Esophagus muscularis mucosa (tissue), 4 donors: Measurements from ENCODE around the gene SHLD1. TPM values are rescaled to one million over a fixed set of nuclear protein-coding genes. Genes with fewer than 3 reads are reported as not detected.

Experiments
- DNase-seq: peaks from one replicate; pipeline ENCODE4 v3.0.0-alpha.2; 2017; ENCODE audit errors: extremely low spot score
- H3K27ac ChIP-seq, 4 donors: fragments of 200-600 bp; sonication (generic); replicated peaks in 1 of 4; 1 replicate in 3 of 4; 2 replicates in 1 of 4; pipeline ENCODE4 v1.5.1; 2016 to 2019; ENCODE audit warnings: mild to moderate bottlenecking in 1 of 4
- H3K27me3 ChIP-seq, 4 donors: fragments of 200-600 bp; sonication (generic); one replicate each; pipeline versions ENCODE4 v1.5.1 to v1.6.0; 2016 to 2019
- H3K36me3 ChIP-seq, 4 donors: fragments of 200-600 bp; sonication (generic); one replicate each; pipeline ENCODE4 v1.5.1; 2016 to 2019
- H3K4me1 ChIP-seq, 4 donors: fragments of 200-600 bp; sonication (generic); one replicate each; pipeline ENCODE4 v1.5.1; 2016 to 2019
- H3K4me3 ChIP-seq, 4 donors: fragments of 200-600 bp; sonication (generic); 1 replicate in 2 of 4; 2 replicates in 2 of 4; pipeline ENCODE4 v1.5.1; 2016 to 2019; ENCODE audit warnings: mild to moderate bottlenecking in 4 of 4, moderate library complexity in 1 of 4
- H3K9me3 ChIP-seq, 4 donors: fragments of 200-600 bp; sonication (generic); 1 replicate in 3 of 4; 2 replicates in 1 of 4; pipeline ENCODE4 v1.5.1; 2016 to 2019
- CTCF ChIP-seq, 3 experiments: fragments of 200-600 bp in 2 of 3; fragments of 450-650 bp in 1 of 3; sonication (generic) in 2 of 3; IDR thresholded peaks; one replicate each; pipeline ENCODE4 v1.5.1; 2017 to 2019; ENCODE audit warnings: antibody characterized with exemption in 3 of 3, mild to moderate bottlenecking in 2 of 3, moderate library complexity in 1 of 3
- EP300 ChIP-seq: sonication (generic); formaldehyde crosslinking; IDR thresholded peaks from one replicate; pipeline ENCODE4 v1.6.1; 2017; ENCODE audit warnings: antibody characterized with exemption
- POLR2A ChIP-seq: fragments of 450-650 bp; IDR thresholded peaks from one replicate; pipeline ENCODE4 v1.6.1; 2017; ENCODE audit warnings: antibody characterized with exemption, moderate library complexity, mild to moderate bottlenecking, low read depth
- POLR2AphosphoS5 ChIP-seq, 2 donors: sonication (generic); formaldehyde crosslinking; IDR thresholded peaks; one replicate each; pipeline ENCODE4 v1.6.1; 2017; ENCODE audit warnings: antibody characterized with exemption in 2 of 2
- WGBS: methylation state at CpG from one replicate; pipeline ENCODE4 v1.1.5; 2018; 5-methylcytosine and 5-hydroxymethylcytosine counted together
- intact Hi-C: fragments of 100-400 bp; cut with DNase I; formaldehyde crosslinking; loops from one replicate; pipeline ENCODE4 v1.15.1; 2023
- total RNA-seq, 4 donors: library from RNA; depleted of rRNA; stranded (reverse); fragments of >200 nt; gene quantifications; one replicate each; pipeline versions ENCODE4 v1.1.0 to v1.2.1, GENCODE V29; 2016

The SHLD1 gene
- total RNA-seq, 4 donors from 2014 or later: 1.7 to 4.6 (median 2.6) TPM

GRCh38 chr20:5833309-5833941 lies 83.2 kb downstream of the SHLD1 start:
- no peak overlapping the region for H3K4me3 ChIP-seq
- no peaks in the 10 kb centered on the region for H3K9me3 ChIP-seq
- no peaks in the 10 kb centered on the region for H3K36me3 ChIP-seq
- intact Hi-C loops: no loop called here
- WGBS: 90% methylated on average over 6 of the region's 6 CpGs
- H3K27ac ChIP-seq: no peak overlapping the region
- no peaks in the 10 kb centered on the region for H3K27me3 ChIP-seq
- no peak for DNase-seq
- H3K4me1 ChIP-seq: peaks cover 22 to 32% (median 23%) of the 10 kb centered on the region in 4 donors
- no peak for TF ChIP-seq EP300

DNA sequence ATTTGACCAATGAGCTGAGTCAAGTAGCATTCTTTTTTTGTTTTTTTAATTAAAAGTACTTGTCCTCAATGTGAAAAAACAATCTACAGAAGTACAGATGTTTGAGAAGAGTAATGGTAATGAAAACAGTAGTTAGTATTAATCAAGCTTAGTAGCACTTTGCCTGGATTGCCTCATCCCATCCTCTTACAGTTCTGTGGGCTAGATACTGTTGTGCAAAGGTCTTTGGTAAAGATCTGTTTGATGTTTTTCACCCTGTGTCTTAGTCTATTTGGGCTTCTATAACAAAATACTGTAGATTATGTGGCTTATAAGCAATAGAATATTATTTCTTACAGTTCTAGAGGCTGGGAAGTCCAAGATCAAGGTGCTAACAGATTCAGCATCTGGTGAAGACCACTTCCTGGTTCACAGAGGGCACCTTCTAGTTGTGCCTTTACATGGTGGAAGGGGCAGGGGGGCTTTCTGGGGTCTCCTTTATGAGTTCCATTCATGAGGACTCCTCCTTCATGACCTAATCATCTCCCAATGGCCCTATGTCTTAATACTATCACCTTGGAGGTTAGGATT lies 84.3 kb downstream of the SHLD1 start:
- intact Hi-C loops: no loop called here
- DNase-seq: no peak
- Histone ChIP-seq H3K27me3 (no peaks in the 10 kb centered on the region), H3K27ac (no peak overlapping the region), H3K4me3 (no peak overlapping the region), H3K9me3 (no peaks in the 10 kb centered on the region), H3K36me3 (no peaks in the 10 kb centered on the region), H3K4me1 (peaks cover 22 to 32% (median 23%) of the 10 kb centered on the region in 4 donors)
- TF ChIP-seq POLR2AphosphoS5 (IDR thresholded peaks at IDR 0.05) (no peak), CTCF (IDR thresholded peaks at IDR 0.05) (no peak), EP300 (no peak), POLR2A (no peak)

GRCh38 chr20:5835321-5835821 lies 85.2 kb downstream of the SHLD1 start:
- intact Hi-C loops: no loop called here
- 69% methylated on average over 2 of the region's 2 CpGs for WGBS
- H3K27ac ChIP-seq: peak overlapping the region; percentile 7 to 52 (median 44)

DNA sequence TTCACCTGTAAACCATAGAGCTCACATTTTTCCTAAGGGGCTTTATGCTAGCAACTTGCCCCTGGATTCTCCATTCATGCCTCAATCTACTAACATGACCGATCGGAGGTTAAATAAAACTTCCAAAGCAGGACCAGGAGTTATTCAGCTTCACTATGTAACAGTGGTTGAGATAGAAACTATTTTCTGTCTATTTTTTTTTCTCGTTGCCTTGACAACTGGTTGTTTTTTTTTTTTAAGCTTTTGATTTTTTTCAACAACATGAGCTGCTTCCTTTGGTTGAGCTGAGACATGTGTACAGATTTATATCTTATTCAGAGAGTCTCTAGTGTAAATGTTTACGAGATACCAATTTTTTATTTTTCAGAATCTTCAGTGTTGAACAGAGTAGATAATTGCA lies 85.7 kb downstream of the SHLD1 start:
- Histone ChIP-seq H3K4me1 (peaks cover 22 to 32% (median 23%) of the 10 kb centered on the region in 4 donors), H3K27ac (peak overlapping the region; percentile 7 to 52 (median 27)), H3K9me3 (no peaks in the 10 kb centered on the region), H3K36me3 (no peaks in the 10 kb centered on the region), H3K27me3 (no peaks in the 10 kb centered on the region), H3K4me3 (no peak overlapping the region)
- no peak for TF ChIP-seq POLR2AphosphoS5 (IDR thresholded peaks at IDR 0.05)
- TF ChIP-seq EP300: no peak
- 40% methylated on average over 4 of the region's 4 CpGs for WGBS
- intact Hi-C loops: no loop called here
- no peak for DNase-seq

More at GRCh38 chr20:5835321-5835821, 85.2 kb downstream of the SHLD1 start:
- no peaks in the 10 kb centered on the region for H3K36me3 ChIP-seq
- no peak overlapping the region for H3K4me3 ChIP-seq
- no peaks in the 10 kb centered on the region for H3K27me3 ChIP-seq
- DNase-seq: no peak
- H3K4me1 ChIP-seq: peaks cover 22 to 32% (median 23%) of the 10 kb centered on the region in 4 donors
- TF ChIP-seq POLR2AphosphoS5 (IDR thresholded peaks at IDR 0.05) (no peak), EP300 (no peak), POLR2A (no peak), CTCF (IDR thresholded peaks at IDR 0.05) (no peak)
- no peaks in the 10 kb centered on the region for H3K9me3 ChIP-seq

GRCh38 chr20:5836569-5836968 lies 86.4 kb downstream of the SHLD1 start:
- 82% methylated on average over 4 of the region's 4 CpGs for whole genome bisulfite sequencing
- intact Hi-C loops: no loop called here
- Histone ChIP-seq H3K4me1 (peaks cover 22 to 32% (median 23%) of the 10 kb centered on the region in 4 donors), H3K9me3 (no peaks in the 10 kb centered on the region), H3K4me3 (no peak overlapping the region), H3K27me3 (no peaks in the 10 kb centered on the region), H3K27ac (peak overlapping the region in 1 of 4 donors; percentile 41), H3K36me3 (no peaks in the 10 kb centered on the region)
- TF ChIP-seq POLR2AphosphoS5 (IDR thresholded peaks at IDR 0.05) (no peak), CTCF (IDR thresholded peaks at IDR 0.05) (no peak), EP300 (no peak), POLR2A (no peak)
- no peak for DNase-seq
